ENCODE data around the gene CHKB. TPM values are rescaled to one million over a fixed set of nuclear protein-coding genes. Genes with fewer than 3 reads are reported as not detected.

The CHKB gene
- total and polyA plus RNA-seq, 10 of the 15 experiments (the other 5 are each of a cell fraction or from before 2014, with no cell fraction given): 10.0 to 93.9 (median 57.0) TPM

DNA sequence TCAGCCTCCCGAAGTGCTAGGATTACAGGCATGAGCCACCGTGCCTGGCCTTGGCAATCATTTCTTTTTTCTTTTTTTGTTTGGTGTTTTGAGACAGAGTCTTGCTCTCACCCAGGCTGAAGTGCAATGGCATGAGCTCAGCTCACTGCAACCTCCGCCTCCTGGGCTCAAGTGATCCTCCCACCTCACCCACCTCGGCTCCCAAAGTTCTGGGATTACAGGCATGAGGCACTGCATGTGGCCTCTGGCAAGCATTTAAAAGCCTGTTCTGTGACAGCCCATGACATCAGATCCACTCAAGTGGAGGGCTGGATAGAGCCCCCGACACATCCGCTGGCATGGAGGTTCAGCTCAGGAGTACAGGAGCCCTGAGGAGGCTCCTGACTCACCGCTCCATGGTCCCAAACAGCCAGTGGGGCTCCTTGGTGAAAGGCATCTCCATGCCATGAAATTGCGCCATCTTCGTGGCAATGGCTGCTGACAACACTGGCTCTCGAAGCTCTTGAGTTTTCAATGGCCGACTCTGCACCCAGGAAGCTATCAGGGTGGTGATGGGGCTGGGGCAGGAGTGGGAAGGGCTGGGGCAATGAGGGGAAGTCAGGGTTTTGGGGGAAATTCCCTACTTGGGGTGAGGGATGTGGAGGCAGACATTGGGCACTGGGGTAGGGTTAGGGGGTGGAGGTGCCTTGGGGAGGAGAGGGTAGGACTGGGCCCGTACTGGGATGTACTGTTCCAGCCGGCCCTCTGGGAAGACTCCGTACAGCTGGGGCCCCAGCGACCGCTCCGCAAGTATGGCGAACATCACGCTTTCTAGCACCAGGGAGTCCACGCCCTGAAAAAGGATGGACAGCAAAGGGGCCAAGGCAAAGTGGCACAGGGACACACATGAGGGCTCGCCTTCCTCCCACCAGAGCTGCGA, 1.4 kb downstream of the CHKB start:
- Histone ChIP-seq H3K9me3 (replicated peaks; ENCODE audit: control insufficient read depth, insufficient read depth, low read length) (no peaks in the 10 kb centered on the region), H3K4me1 (ENCODE audit: control insufficient read depth, insufficient read depth, low read length) (peaks cover 15% of the 10 kb centered on the region), H3K27ac (ENCODE audit: control insufficient read depth, insufficient read depth) (peak overlapping the region; percentile 94), H3K27me3 (replicated peaks in 1 of 2; ENCODE audit: control insufficient read depth in 2 of 2, insufficient read depth in 2 of 2, low read length in 1 of 2) (no peaks in the 10 kb centered on the region), H3K36me3 (ENCODE audit: control insufficient read depth in 2 of 2, insufficient read depth in 2 of 2, low read length in 1 of 2) (peaks cover 4 to 6% of the 10 kb centered on the region in 2 experiments; a peak in 3 of 4 replicates), H3K4me3 (peak overlapping the region; percentile 87), H3K4me2 (ENCODE audit: control insufficient read depth, insufficient read depth) (peak overlapping the region; percentile 82), H3K79me2 (ENCODE audit: control insufficient read depth, insufficient read depth, low read length) (peaks cover 20% of the 10 kb centered on the region), H3K9ac (ENCODE audit: control insufficient read depth, insufficient read depth, low read length) (peak overlapping the region; percentile 82), H4K20me1 (ENCODE audit: control insufficient read depth, insufficient read depth) (no peaks in the 10 kb centered on the region), H2AFZ (ENCODE audit: control insufficient read depth, low read depth, low read length) (no peak overlapping the region)
- intact Hi-C loops (cut with micrococcal nuclease; ENCODE audit: unreplicated experiment) (loop anchor here (5.0 kb wide), 1 partner anchor 54 kb away; the partner anchor contains the start of gene SCO2), in situ Hi-C loops (cut with MboI) (no loop called here)
- TF ChIP-seq, protein P1, sequence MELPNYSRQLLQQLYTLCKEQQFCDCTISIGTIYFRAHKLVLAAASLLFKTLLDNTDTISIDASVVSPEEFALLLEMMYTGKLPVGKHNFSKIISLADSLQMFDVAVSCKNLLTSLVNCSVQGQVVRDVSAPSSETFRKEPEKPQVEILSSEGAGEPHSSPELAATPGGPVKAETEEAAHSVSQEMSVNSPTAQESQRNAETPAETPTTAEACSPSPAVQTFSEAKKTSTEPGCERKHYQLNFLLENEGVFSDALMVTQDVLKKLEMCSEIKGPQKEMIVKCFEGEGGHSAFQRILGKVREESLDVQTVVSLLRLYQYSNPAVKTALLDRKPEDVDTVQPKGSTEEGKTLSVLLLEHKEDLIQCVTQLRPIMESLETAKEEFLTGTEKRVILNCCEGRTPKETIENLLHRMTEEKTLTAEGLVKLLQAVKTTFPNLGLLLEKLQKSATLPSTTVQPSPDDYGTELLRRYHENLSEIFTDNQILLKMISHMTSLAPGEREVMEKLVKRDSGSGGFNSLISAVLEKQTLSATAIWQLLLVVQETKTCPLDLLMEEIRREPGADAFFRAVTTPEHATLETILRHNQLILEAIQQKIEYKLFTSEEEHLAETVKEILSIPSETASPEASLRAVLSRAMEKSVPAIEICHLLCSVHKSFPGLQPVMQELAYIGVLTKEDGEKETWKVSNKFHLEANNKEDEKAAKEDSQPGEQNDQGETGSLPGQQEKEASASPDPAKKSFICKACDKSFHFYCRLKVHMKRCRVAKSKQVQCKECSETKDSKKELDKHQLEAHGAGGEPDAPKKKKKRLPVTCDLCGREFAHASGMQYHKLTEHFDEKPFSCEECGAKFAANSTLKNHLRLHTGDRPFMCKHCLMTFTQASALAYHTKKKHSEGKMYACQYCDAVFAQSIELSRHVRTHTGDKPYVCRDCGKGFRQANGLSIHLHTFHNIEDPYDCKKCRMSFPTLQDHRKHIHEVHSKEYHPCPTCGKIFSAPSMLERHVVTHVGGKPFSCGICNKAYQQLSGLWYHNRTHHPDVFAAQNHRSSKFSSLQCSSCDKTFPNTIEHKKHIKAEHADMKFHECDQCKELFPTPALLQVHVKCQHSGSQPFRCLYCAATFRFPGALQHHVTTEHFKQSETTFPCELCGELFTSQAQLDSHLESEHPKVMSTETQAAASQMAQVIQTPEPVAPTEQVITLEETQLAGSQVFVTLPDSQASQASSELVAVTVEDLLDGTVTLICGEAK (IDR thresholded peaks at IDR 0.05; ENCODE audit: borderline replicate concordance): 0 out of 2 replicates have a peak, but pooled peaks have one; percentile 6
- peak; percentile 8; the same call in 1 of the 2 replicates for TF ChIP-seq POLR2AphosphoS5 (IDR thresholded peaks at IDR 0.05; ENCODE audit: low read length)
- TF ChIP-seq, protein P2, sequence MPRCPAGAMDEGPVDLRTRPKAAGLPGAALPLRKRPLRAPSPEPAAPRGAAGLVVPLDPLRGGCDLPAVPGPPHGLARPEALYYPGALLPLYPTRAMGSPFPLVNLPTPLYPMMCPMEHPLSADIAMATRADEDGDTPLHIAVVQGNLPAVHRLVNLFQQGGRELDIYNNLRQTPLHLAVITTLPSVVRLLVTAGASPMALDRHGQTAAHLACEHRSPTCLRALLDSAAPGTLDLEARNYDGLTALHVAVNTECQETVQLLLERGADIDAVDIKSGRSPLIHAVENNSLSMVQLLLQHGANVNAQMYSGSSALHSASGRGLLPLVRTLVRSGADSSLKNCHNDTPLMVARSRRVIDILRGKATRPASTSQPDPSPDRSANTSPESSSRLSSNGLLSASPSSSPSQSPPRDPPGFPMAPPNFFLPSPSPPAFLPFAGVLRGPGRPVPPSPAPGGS (IDR thresholded peaks at IDR 0.05; ENCODE audit: borderline replicate concordance, insufficient read depth, low read depth, low read length, poor library complexity, severe bottlenecking): no peak
- ChIA-PET RAD21 (ENCODE audit: unreplicated experiment) (interaction anchor here (1.4 to 2.8 kb wide), 3 partner anchors 17 to 56 kb away, joined by 3 to 16 read pairs (median 7); partner anchors contain the start of gene SCO2), CTCF (interaction anchor here (0.6 to 3.0 kb wide), 5 partner anchors 18 to 1978 kb away, joined by 3 to 13 read pairs (median 4); partner anchors contain the start of gene SYCE3), POLR2A (interaction anchor here (0.6 to 2.6 kb wide), 11 partner anchors 18 to 279 kb away, joined by 3 to 7 read pairs (median 4); partner anchors contain the start of genes ARSA, SYCE3 and TYMP), SMC1A (ENCODE audit: uncharacterized antibody, unreplicated experiment) (interaction anchor here (0.9 to 2.5 kb wide), 2 partner anchors 39 to 56 kb away, joined by 3 to 8 read pairs; partner anchors contain the start of gene SCO2)
- DNase-seq (ENCODE audit: low read depth, low spot score) (no peak), FAIRE-seq (no peak), ATAC-seq (no peak)
- BruUV-seq (replicated peaks): TSS peak; percentile 76
- 86% methylated on average over 22 of the region's 22 CpGs for WGBS (ENCODE audit: insufficient coverage, insufficient replicate concordance, low lambda C conversion rate, missing lambda C conversion rate)

Data from GM12878 (cell line).